Measurements from ENCODE around the gene FLRT1. TPM values are rescaled to one million over a fixed set of nuclear protein-coding genes. Genes with fewer than 3 reads are reported as not detected.
A peak's percentile ranks its signal among the peaks of the same experiment; 100 is the strongest.

Gene FLRT1
- total and polyA plus RNA-seq, 4 experiments from 2014 or later = not detected

- DNase-seq = no peak
- H3K4me3 ChIP-seq (ENCODE audit: low read length in 2 of 2) = no peak overlapping the region
- Mint-ChIP-seq H3K27ac (no peak overlapping the region), H3K4me3 (peak overlapping the region; percentile 9 to 72 (median 56)), H3K27me3 (peaks cover 16 to 34% of the 10 kb centered on the region in 2 donors), H3K4me1 (peaks cover 1 to 12% (median 4%) of the 10 kb centered on the region in 4 donors), H3K9me3 (peaks cover 0 to 2% (median 0%) of the 10 kb centered on the region in 8 donors), H3K36me3 (no peaks in the 10 kb centered on the region)
- intact Hi-C loops (cut with micrococcal nuclease) = no loop called here
- H3K36me3 ChIP-seq (ENCODE audit: insufficient read depth, low read length) = no peaks in the 10 kb centered on the region
- ChIA-PET CTCF (ENCODE audit: partially characterized antibody) (no interaction called here), POLR2A (ENCODE audit: partially characterized antibody) (no interaction called here)
- H3K27ac ChIP-seq (ENCODE audit: low read depth, low read length) = no peak overlapping the region
- H3K4me1 ChIP-seq (ENCODE audit: insufficient read depth, low read length) = no peaks in the 10 kb centered on the region
- peaks cover 12% of the 10 kb centered on the region for H3K27me3 ChIP-seq (ENCODE audit: insufficient read depth, low read length)
- H3K9me3 ChIP-seq (ENCODE audit: control insufficient read depth in 1 of 2, low read length in 2 of 2) = no peaks in the 10 kb centered on the region
Observed at GRCh38 chr11:64035081-64035524, 628 bp upstream of the FLRT1 start.

DNA sequence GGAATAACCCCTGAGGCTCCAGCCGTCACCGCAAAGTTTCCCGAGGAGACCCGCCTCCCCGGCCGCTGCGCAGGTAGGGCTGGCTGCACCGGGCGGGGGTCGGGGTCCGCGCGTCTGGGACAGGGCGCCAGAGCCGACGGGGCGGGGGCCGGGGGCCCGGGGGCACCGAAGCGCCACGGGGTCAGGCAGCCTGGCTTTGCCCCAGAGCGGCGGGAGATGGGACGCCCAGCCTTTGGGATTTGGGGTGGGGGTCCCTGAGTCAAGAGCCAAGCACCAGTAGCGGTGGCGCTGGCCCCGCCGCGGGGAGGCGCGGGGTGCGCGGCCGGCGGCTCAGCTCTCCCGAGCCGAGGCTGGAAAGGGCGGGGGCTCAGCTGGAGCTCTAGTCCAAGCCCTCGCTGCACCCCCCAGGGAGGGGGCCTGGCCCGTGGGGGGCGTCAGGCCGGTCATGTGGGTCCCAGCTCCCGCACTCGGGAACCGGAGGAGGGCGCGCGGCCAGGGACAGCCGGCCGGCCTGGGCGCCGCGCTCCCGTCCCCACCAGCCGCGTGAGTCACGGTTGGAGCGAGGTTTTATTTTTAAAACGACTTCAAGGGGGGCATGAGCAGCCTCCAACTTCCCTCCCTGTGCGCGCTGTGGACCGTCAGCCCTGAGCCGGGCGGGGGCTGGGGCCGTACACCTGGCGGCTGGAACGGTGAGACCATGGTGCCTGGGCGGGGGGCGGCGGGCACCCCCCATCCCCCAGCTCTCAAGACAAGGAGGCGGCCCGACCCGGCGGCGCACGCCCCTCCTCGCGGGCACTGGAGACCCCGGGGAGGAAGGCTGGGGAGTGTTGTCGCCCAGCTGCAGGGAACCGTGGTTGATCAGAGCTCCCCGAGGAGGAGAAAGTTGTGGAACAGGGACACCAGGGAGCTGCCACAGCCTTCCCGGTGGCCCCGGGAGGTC is 626 bp downstream of the FLRT1 start:
- H3K4me3 Mint-ChIP-seq = no peak overlapping the region

DNA sequence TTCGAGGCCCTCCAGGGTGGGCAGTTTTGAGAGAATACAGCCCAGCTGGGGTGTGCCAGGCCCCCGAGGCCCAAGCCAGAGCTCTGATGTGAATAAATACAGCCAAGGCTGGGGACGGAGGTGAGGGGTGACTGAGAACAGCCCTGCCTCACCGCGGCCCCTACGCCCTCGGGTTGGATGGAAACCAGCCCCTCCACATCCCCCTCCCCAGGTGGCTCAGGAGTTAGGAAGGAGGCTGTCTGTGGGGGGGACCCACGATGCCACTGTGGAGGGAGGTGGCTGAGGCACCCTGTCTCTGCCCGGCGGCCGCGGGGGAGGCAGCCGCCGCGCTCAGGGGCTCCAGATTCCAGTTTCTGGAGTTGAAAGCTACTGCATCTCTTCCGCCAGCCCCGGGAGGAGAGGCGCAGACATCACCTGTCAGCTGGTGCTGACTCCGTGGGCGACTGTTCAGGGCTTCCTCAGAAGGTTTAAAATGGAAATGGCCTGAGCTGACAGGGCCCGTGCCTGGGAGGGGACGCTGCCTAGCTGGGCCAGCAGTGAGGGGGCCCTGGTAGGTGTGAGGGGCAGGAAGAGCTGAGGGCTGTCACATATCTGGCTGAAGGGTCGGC is 1.4 kb downstream of the FLRT1 start:
- no peak overlapping the region for H3K4me3 ChIP-seq (ENCODE audit: low read length in 2 of 2)
- no peaks in the 10 kb centered on the region for H3K36me3 ChIP-seq (ENCODE audit: insufficient read depth, low read length)
- H3K27me3 ChIP-seq (ENCODE audit: insufficient read depth, low read length) = peaks cover 12% of the 10 kb centered on the region
- POLR2A ChIA-PET (ENCODE audit: partially characterized antibody) = interaction anchor here (1.1 kb wide), 1 partner anchor 40 kb away, joined by 3 read pairs; no protein-coding TSS in a partner anchor
- no peaks in the 10 kb centered on the region for H3K9me3 ChIP-seq (ENCODE audit: control insufficient read depth in 1 of 2, low read length in 2 of 2)
- no peak for DNase-seq
- Mint-ChIP-seq H3K4me3 (peak overlapping the region in 1 of 8 donors; percentile 17), H3K4me1 (peaks cover 1 to 12% (median 4%) of the 10 kb centered on the region in 4 donors), H3K36me3 (no peaks in the 10 kb centered on the region), H3K27me3 (peaks cover 16 to 33% of the 10 kb centered on the region in 2 donors), H3K9me3 (peaks cover 0 to 2% (median 0%) of the 10 kb centered on the region in 8 donors), H3K27ac (no peak overlapping the region)
- CTCF ChIA-PET (ENCODE audit: partially characterized antibody) = no interaction called here
- H3K27ac ChIP-seq (ENCODE audit: low read depth, low read length) = no peak overlapping the region
- H3K4me1 ChIP-seq (ENCODE audit: insufficient read depth, low read length) = no peaks in the 10 kb centered on the region
- intact Hi-C loops (cut with micrococcal nuclease) = no loop called here

More for the DNA sequence above, 626 bp downstream of the FLRT1 start:
- Histone ChIP-seq H3K4me3 (ENCODE audit: low read length in 2 of 2) (no peak overlapping the region), H3K27ac (ENCODE audit: low read depth, low read length) (no peak overlapping the region), H3K9me3 (ENCODE audit: control insufficient read depth in 1 of 2, low read length in 2 of 2) (no peaks in the 10 kb centered on the region), H3K4me1 (ENCODE audit: insufficient read depth, low read length) (no peaks in the 10 kb centered on the region), H3K27me3 (ENCODE audit: insufficient read depth, low read length) (peaks cover 12% of the 10 kb centered on the region), H3K36me3 (ENCODE audit: insufficient read depth, low read length) (no peaks in the 10 kb centered on the region)
- DNase-seq = no peak
- intact Hi-C loops (cut with micrococcal nuclease) = no loop called here
- H3K27me3 Mint-ChIP-seq = peaks cover 16 to 33% of the 10 kb centered on the region in 2 donors
- ChIA-PET CTCF (ENCODE audit: partially characterized antibody) (no interaction called here), POLR2A (ENCODE audit: partially characterized antibody) (interaction anchor here (1.1 kb wide), 1 partner anchor 40 kb away, joined by 3 read pairs; no protein-coding TSS in a partner anchor)
- peaks cover 0 to 2% (median 0%) of the 10 kb centered on the region in 8 donors for H3K9me3 Mint-ChIP-seq
- H3K4me1 Mint-ChIP-seq = peaks cover 1 to 12% (median 4%) of the 10 kb centered on the region in 4 donors
- H3K27ac Mint-ChIP-seq = no peak overlapping the region
- no peaks in the 10 kb centered on the region for H3K36me3 Mint-ChIP-seq

DNA sequence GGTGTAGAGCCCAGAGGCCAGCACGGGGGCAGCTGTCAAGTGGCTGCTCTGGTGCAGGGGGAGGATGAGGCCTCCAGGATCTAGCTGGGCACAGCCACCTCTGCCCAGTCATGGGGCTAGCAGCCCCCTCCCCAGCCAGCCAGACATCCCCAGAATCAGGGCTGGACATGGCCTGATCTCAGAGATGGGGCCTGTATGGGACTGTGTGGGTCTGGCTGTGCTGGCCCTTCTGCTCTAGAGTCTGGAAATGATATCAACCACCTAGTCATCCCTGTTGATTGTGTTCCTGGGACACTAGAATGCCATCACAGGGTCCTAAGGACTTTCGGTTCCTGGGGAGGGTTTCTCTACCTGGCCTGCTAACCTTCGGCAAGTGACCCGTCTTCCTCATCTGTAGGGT is 2.8 kb downstream of the FLRT1 start:
- Histone ChIP-seq H3K4me1 (ENCODE audit: insufficient read depth, low read length) (no peaks in the 10 kb centered on the region), H3K36me3 (ENCODE audit: insufficient read depth, low read length) (no peaks in the 10 kb centered on the region), H3K4me3 (ENCODE audit: low read length in 2 of 2) (no peak overlapping the region), H3K9me3 (ENCODE audit: control insufficient read depth in 1 of 2, low read length in 2 of 2) (no peaks in the 10 kb centered on the region), H3K27ac (ENCODE audit: low read depth, low read length) (no peak overlapping the region), H3K27me3 (ENCODE audit: insufficient read depth, low read length) (peaks cover 12% of the 10 kb centered on the region)
- Mint-ChIP-seq H3K4me3 (no peak overlapping the region), H3K36me3 (no peaks in the 10 kb centered on the region), H3K27me3 (peaks cover 13 to 28% of the 10 kb centered on the region in 2 donors), H3K4me1 (peaks cover 1 to 12% (median 4%) of the 10 kb centered on the region in 4 donors), H3K27ac (no peak overlapping the region), H3K9me3 (peaks cover 0 to 2% (median 0%) of the 10 kb centered on the region in 8 donors)
- CTCF ChIA-PET (ENCODE audit: partially characterized antibody) = no interaction called here
- POLR2A ChIA-PET (ENCODE audit: partially characterized antibody) = no interaction called here
- intact Hi-C loops (cut with micrococcal nuclease) = no loop called here
- no peak for DNase-seq

DNA sequence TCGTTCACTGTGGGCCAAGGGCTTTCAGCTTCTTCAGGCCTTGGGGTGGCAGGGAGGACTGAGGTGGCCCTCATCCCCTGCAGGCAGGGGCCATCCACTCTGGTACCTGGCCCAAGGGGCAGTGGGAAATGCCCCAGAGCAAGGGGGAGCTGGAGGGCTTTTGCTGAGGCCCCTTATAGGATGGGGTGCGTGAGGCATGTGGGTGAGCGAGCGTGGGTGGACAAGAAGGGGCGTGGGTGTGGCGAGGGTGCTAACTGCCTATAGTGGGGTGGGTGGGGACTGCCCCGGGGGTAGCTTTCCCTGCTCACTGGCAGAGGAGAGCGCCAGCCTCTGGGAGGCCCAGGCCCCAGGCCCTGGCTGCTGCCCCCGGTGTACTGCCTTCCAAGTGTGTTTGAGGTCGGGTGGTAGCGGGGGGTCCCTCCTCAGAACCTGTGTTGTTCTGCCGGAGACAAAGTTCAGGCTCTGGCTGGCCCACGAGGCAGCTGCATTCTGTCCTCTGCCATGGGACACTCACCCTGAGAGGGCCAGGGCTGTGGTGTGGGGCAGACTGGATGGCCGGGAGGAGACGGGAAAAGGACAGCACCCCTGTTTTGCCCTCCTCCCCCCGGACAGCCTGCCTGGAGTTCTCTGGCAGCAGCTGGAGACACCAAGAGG is 3.4 kb downstream of the FLRT1 start:
- Histone ChIP-seq H3K4me1 (ENCODE audit: insufficient read depth, low read length) (no peaks in the 10 kb centered on the region), H3K4me3 (ENCODE audit: low read length in 2 of 2) (no peak overlapping the region), H3K36me3 (ENCODE audit: insufficient read depth, low read length) (no peaks in the 10 kb centered on the region), H3K27ac (ENCODE audit: low read depth, low read length) (no peak overlapping the region), H3K9me3 (ENCODE audit: control insufficient read depth in 1 of 2, low read length in 2 of 2) (no peaks in the 10 kb centered on the region), H3K27me3 (ENCODE audit: insufficient read depth, low read length) (peaks cover 12% of the 10 kb centered on the region)
- POLR2A ChIA-PET (ENCODE audit: partially characterized antibody) = no interaction called here
- H3K9me3 Mint-ChIP-seq = peaks cover 0 to 1% (median 0%) of the 10 kb centered on the region in 8 donors
- H3K4me1 Mint-ChIP-seq = peaks cover 1 to 10% (median 4%) of the 10 kb centered on the region in 4 donors
- H3K27ac Mint-ChIP-seq = no peak overlapping the region
- H3K27me3 Mint-ChIP-seq = peaks cover 11 to 23% of the 10 kb centered on the region in 2 donors
- intact Hi-C loops (cut with micrococcal nuclease) = no loop called here
- no peaks in the 10 kb centered on the region for H3K36me3 Mint-ChIP-seq
- H3K4me3 Mint-ChIP-seq = no peak overlapping the region
- CTCF ChIA-PET (ENCODE audit: partially characterized antibody) = no interaction called here
- DNase-seq = no peak

GRCh38 chr11:64040684-64041322 is 5.1 kb downstream of the FLRT1 start:
- Mint-ChIP-seq H3K4me1 (no peaks in the 10 kb centered on the region), H3K36me3 (no peaks in the 10 kb centered on the region), H3K4me3 (no peak overlapping the region), H3K9me3 (no peaks in the 10 kb centered on the region), H3K27ac (no peak overlapping the region), H3K27me3 (peaks cover 0 to 14% of the 10 kb centered on the region in 2 donors)
- CTCF ChIA-PET (ENCODE audit: partially characterized antibody) = no interaction called here
- Histone ChIP-seq H3K4me3 (ENCODE audit: low read length in 2 of 2) (no peak overlapping the region), H3K9me3 (ENCODE audit: control insufficient read depth in 1 of 2, low read length in 2 of 2) (no peaks in the 10 kb centered on the region), H3K4me1 (ENCODE audit: insufficient read depth, low read length) (no peaks in the 10 kb centered on the region), H3K27me3 (ENCODE audit: insufficient read depth, low read length) (peaks cover 12% of the 10 kb centered on the region), H3K27ac (ENCODE audit: low read depth, low read length) (no peak overlapping the region), H3K36me3 (ENCODE audit: insufficient read depth, low read length) (no peaks in the 10 kb centered on the region)
- no peak for DNase-seq
- intact Hi-C loops (cut with micrococcal nuclease) = no loop called here
- POLR2A ChIA-PET (ENCODE audit: partially characterized antibody) = no interaction called here
